A375 (cell line): ENCODE data around the gene DENND2A. TPM values are rescaled to one million over a fixed set of nuclear protein-coding genes. Genes with fewer than 3 reads are reported as not detected.

Experiments used
- small RNA-seq: library from RNA; depleted of rRNA; stranded (forward); fragments of <200 nt; gene quantifications from one replicate; pipeline ENCODE3, GENCODE V24; 2014
- total RNA-seq: library from RNA; depleted of rRNA; stranded (reverse); fragments of >200 nt; shearing (Covaris generic); gene quantifications from 2 replicates; pipeline ENCODE4 v1.2.3, GENCODE V29; 2014; rRNA removed

The DENND2A gene, protein sequence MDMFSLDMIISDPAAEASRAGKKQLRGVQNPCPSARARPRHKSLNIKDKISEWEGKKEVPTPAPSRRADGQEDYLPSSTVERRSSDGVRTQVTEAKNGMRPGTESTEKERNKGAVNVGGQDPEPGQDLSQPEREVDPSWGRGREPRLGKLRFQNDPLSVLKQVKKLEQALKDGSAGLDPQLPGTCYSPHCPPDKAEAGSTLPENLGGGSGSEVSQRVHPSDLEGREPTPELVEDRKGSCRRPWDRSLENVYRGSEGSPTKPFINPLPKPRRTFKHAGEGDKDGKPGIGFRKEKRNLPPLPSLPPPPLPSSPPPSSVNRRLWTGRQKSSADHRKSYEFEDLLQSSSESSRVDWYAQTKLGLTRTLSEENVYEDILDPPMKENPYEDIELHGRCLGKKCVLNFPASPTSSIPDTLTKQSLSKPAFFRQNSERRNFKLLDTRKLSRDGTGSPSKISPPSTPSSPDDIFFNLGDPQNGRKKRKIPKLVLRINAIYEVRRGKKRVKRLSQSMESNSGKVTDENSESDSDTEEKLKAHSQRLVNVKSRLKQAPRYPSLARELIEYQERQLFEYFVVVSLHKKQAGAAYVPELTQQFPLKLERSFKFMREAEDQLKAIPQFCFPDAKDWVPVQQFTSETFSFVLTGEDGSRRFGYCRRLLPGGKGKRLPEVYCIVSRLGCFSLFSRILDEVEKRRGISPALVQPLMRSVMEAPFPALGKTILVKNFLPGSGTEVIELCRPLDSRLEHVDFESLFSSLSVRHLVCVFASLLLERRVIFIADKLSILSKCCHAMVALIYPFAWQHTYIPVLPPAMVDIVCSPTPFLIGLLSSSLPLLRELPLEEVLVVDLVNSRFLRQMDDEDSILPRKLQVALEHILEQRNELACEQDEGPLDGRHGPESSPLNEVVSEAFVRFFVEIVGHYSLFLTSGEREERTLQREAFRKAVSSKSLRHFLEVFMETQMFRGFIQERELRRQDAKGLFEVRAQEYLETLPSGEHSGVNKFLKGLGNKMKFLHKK
- total RNA-seq, result 6.4 and 8.3 TPM in 2 replicates

DNA sequence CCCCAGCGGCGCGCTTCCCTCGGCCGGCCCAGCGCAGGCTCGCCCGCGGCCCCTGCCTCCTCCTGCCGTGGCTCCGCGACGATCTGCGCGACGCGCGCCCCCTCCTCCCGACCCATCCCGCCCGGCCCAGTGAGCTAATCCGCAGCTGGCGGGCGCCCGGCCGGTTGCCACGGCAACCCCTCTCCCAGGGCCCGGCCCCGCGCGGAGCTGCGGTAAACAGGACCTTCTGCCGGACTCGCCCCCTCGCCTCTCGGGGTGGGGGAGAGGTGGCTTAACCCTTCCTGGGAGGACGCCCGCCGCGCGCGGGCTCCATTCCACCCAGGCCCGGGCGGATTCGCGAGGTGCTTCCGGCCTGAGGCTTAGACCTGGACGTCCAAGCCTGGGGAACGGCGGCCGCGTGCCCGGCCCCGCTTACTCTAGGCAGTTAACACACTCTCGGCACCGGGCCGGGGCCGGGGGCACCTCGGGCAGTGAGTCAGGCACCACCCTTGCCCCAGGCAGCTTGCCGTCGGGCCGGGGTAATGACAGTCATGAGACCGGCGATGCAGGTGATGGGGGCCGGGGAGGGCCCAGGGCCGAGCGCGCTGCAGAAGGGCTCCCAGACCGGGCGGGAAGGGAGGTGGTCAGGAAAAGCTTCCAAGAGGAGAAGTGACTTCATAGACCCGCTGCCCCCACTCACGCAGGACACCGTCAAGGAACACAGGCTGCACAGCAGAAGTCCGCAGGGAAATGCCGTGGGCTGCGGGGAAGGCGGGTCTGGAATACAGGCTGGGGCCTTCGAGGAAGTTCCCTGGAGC lies at the start of gene DENND2A:
Gene DENND2A, minus strand, starts transcription at position 87 of the 797 bp plus-strand sequence. CDS start 38,416 bp downstream, outside the sequence.

DNA sequence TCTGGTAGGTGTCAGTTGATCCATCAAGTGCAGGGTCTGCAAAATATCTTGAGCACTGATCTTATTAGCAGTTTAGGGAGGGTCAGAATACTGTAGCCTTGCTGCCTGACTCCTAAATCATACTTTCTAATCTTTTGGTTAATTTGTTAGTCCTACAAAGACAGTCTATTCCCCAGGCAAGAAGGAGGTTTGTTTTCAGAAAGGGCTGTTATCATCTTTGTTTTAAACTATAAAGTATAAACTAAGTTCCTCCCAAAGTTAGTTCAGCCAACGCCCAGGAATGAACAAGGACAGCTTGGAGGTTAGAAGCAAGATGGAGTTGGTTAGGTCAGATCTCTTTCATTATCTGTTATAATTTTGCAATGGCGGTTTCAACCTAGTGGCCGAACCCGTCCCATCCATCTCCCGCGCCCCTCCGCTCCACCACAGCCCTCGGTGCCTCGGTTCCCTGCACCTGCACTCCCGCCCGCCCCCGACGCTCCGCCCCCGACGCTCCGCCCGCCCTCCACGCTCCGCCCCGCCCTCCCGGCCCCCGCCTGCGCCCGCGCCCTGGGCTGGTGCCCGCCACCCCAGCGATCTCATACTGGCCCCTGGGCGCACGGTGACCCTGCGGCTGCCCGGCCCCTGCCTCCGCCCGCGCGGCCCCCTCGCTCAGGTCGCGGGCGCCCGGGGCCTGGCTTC lies 31.9 kb upstream of the DENND2A start, which contains the start of gene ADCK2:
Gene ADCK2, plus strand, starts transcription at position 564 of the 681 bp plus-strand sequence. CDS start 386 bp downstream, outside the sequence.

DNA sequence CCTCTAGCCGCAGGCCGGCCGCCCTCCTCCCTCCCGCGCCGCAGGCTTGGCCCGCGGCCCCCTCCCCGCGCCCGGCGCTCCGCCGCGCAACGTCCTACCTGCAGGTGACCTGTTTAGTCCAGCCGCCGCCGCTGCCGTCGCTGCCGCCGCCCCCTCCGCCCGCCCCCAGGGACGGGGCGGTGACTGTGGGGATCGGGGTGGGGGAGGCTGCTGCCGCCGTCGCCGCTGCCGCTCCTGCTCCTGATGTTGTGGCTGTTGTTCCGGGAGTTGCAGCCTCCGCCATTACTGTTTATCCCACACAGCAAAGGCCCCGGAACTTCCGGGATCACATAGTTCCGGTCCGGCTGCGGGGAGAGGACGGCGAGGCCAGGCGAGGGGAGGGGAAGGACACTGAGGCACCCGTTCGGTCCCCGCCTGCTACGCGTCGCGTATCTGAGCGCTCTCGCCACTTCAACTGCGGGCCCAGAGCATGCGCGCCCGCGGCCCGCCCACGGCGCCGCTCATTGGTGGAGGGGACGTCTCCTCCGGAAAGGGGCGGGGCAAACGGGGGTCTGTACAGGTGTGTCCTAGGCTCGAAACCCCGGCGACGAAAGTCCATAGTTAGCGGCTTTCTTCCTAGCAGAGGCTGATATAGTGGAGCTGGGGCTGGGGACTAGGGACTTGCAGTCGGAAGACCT lies 161.4 kb downstream of the DENND2A start, which contains the start of gene MKRN1:
Gene MKRN1, minus strand, starts transcription at position 444 of the 677 bp plus-strand sequence. Its CDS starts 161 bp downstream, at position 283.

Small RNAs within 50 kb of the gene (small RNA-seq; reads per million reads assigned to genes)
- gene RF00019 (not detected), gene RN7SL771P (not detected)

Other genes starting within 250 kb of the DENND2A start
- 28.8 and 43.8 TPM in 2 replicates for gene SLC37A3, start 242.3 kb downstream of the DENND2A start, total RNA-seq
- gene RAB19, start 236.8 kb downstream of the DENND2A start, total RNA-seq, result not detected in 2 replicates
- gene MKRN1, start 161.3 kb downstream of the DENND2A start, total RNA-seq, result 86.6 and 104 TPM in 2 replicates
- gene ADCK2, start 32.1 kb upstream of the DENND2A start, total RNA-seq, result 32.0 and 36.0 TPM in 2 replicates
- 233 and 273 TPM in 2 replicates for gene NDUFB2, start 55.9 kb upstream of the DENND2A start, total RNA-seq